ENCODE measurements around the gene ROBO1.

The ROBO1 gene

DNA sequence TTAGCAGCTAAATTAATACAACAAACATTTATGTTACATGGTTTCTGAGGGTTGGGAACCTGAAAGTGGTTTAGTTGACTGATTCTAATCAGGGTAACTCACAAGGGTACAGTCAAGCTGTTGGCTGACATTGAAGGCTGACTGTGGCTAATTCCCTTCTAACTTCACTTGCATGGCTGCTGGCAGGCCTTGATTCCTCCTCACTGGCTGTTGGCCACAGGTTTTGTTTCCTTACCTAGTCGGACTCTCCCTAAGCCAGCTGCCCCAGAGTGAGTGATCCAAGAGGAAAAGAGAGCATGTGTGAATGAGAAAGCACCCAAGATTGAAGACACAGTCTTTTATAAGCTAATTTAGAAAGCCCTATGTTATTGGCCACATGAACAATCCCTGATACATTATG lies 700.1 kb downstream of the ROBO1 start:
- DNase-seq (no peak), ATAC-seq (ENCODE audit: insufficient read depth, low read depth) (no peak)
- Histone ChIP-seq H3K79me2 (ENCODE audit: insufficient read depth, low read length) (no peaks in the 10 kb centered on the region), H3K4me2 (ENCODE audit: insufficient read depth, low read length) (no peak overlapping the region), H3K9me3 (ENCODE audit: insufficient read depth, low read length, severe bottlenecking) (no peaks in the 10 kb centered on the region), H3K27me3 (ENCODE audit: insufficient read depth, low read length, poor library complexity) (no peaks in the 10 kb centered on the region), H3K36me3 (ENCODE audit: insufficient read depth, low read length) (no peaks in the 10 kb centered on the region), H2AFZ (ENCODE audit: low read depth, low read length) (no peak overlapping the region), H3K4me3 (ENCODE audit: low read depth in 1 of 2, low read length in 2 of 2) (no peak overlapping the region), H3K4me1 (ENCODE audit: insufficient read depth, low read length) (no peaks in the 10 kb centered on the region), H3K27ac (ENCODE audit: low read length) (no peak overlapping the region), H3K9ac (ENCODE audit: low read depth, low read length) (no peak overlapping the region), H4K20me1 (ENCODE audit: insufficient read depth, low read length) (no peaks in the 10 kb centered on the region)
- TF ChIP-seq EZH2 (IDR thresholded peaks at IDR 0.05; ENCODE audit: borderline replicate concordance, low read depth, low read length, severe bottlenecking): no peak
- TF ChIP-seq, protein P1, sequence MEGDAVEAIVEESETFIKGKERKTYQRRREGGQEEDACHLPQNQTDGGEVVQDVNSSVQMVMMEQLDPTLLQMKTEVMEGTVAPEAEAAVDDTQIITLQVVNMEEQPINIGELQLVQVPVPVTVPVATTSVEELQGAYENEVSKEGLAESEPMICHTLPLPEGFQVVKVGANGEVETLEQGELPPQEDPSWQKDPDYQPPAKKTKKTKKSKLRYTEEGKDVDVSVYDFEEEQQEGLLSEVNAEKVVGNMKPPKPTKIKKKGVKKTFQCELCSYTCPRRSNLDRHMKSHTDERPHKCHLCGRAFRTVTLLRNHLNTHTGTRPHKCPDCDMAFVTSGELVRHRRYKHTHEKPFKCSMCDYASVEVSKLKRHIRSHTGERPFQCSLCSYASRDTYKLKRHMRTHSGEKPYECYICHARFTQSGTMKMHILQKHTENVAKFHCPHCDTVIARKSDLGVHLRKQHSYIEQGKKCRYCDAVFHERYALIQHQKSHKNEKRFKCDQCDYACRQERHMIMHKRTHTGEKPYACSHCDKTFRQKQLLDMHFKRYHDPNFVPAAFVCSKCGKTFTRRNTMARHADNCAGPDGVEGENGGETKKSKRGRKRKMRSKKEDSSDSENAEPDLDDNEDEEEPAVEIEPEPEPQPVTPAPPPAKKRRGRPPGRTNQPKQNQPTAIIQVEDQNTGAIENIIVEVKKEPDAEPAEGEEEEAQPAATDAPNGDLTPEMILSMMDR (IDR thresholded peaks at IDR 0.05; ENCODE audit: borderline replicate concordance, extremely low read depth, low read length, poor library complexity, severe bottlenecking): no peak

DNA sequence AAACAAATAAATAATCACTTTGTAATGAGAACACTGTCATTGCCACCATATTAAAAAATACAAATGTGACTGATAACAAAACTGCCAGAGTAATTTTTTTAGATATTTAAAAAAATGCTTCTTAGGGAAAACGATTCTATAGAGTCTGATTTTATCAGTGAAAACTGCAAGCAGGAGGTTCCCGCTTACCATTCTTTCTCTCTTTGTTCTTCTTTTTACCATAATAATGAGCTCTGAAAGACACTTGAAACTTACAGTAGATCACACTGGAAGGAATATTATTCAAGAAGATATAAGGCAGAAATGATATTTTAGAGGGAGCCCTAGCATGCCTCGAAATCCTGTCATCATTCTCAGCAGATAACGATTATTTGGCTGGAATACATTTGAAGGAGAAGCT lies 701.3 kb downstream of the ROBO1 start:
- Histone ChIP-seq H3K4me3 (ENCODE audit: low read depth in 1 of 2, low read length in 2 of 2) (no peak overlapping the region), H3K9me3 (ENCODE audit: insufficient read depth, low read length, severe bottlenecking) (no peaks in the 10 kb centered on the region), H3K79me2 (ENCODE audit: insufficient read depth, low read length) (no peaks in the 10 kb centered on the region), H3K9ac (ENCODE audit: low read depth, low read length) (no peak overlapping the region), H3K27ac (ENCODE audit: low read length) (no peak overlapping the region), H3K36me3 (ENCODE audit: insufficient read depth, low read length) (no peaks in the 10 kb centered on the region), H3K4me1 (ENCODE audit: insufficient read depth, low read length) (no peaks in the 10 kb centered on the region), H3K27me3 (ENCODE audit: insufficient read depth, low read length, poor library complexity) (no peaks in the 10 kb centered on the region), H2AFZ (ENCODE audit: low read depth, low read length) (no peak overlapping the region), H4K20me1 (ENCODE audit: insufficient read depth, low read length) (no peaks in the 10 kb centered on the region), H3K4me2 (ENCODE audit: insufficient read depth, low read length) (no peak overlapping the region)
- ATAC-seq (ENCODE audit: insufficient read depth, low read depth) (no peak), DNase-seq (no peak)
- TF ChIP-seq EZH2 (IDR thresholded peaks at IDR 0.05; ENCODE audit: borderline replicate concordance, low read depth, low read length, severe bottlenecking): no peak
- TF ChIP-seq, protein P1 (IDR thresholded peaks at IDR 0.05; ENCODE audit: borderline replicate concordance, extremely low read depth, low read length, poor library complexity, severe bottlenecking): no peak

DNA sequence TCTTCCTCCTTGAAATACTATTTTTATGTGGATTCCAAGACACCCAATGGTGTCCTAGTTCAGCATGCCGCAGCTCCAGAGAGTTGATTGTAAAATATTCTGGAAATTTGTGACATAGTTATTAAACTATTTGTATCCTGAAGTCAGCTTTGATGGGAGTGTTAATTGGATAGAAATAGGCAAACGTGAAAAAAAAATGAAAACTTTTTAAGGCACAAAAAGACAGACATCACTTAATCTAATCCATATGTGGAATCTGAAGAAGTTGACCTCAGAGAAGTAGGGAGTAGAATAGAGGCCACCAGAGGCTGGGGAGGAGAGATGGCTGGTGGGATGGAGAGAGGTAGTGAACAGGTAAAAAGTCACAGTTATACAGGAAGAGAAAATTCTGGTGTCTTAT lies 704.2 kb downstream of the ROBO1 start:
- Histone ChIP-seq H4K20me1 (ENCODE audit: insufficient read depth, low read length) (no peaks in the 10 kb centered on the region), H3K9me3 (ENCODE audit: insufficient read depth, low read length, severe bottlenecking) (no peaks in the 10 kb centered on the region), H3K4me1 (ENCODE audit: insufficient read depth, low read length) (no peaks in the 10 kb centered on the region), H3K9ac (ENCODE audit: low read depth, low read length) (no peak overlapping the region), H3K4me3 (ENCODE audit: low read depth in 1 of 2, low read length in 2 of 2) (no peak overlapping the region), H3K27me3 (ENCODE audit: insufficient read depth, low read length, poor library complexity) (no peaks in the 10 kb centered on the region), H3K36me3 (ENCODE audit: insufficient read depth, low read length) (no peaks in the 10 kb centered on the region), H3K4me2 (ENCODE audit: insufficient read depth, low read length) (no peak overlapping the region), H3K79me2 (ENCODE audit: insufficient read depth, low read length) (no peaks in the 10 kb centered on the region), H2AFZ (ENCODE audit: low read depth, low read length) (no peak overlapping the region), H3K27ac (ENCODE audit: low read length) (no peak overlapping the region)
- DNase-seq: no peak
- TF ChIP-seq, protein P1 (IDR thresholded peaks at IDR 0.05; ENCODE audit: borderline replicate concordance, extremely low read depth, low read length, poor library complexity, severe bottlenecking): no peak
- no peak for TF ChIP-seq EZH2 (IDR thresholded peaks at IDR 0.05; ENCODE audit: borderline replicate concordance, low read depth, low read length, severe bottlenecking)
- no peak for ATAC-seq (ENCODE audit: insufficient read depth, low read depth)

DNA sequence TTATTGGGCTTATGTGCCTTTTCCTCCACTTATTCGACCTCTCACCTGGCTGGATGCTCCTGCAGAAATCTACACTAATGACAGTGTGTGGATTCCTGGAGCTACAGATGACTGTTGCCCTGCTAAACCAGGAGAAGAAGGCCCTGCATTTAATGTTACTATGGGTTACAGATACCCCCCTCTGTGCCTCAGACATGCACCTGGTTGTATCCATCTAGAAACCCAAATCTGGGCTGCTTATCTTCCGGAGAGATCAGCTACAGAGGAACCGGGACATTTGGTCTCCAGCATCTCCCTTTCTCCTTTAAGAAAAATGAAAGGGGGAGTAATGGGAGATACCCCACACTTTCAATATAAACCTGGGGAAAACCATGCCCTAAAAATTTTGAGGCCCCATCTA lies 710.0 kb downstream of the ROBO1 start:
- no peak for ATAC-seq (ENCODE audit: insufficient read depth, low read depth)
- no peak overlapping the region for H3K9ac ChIP-seq (ENCODE audit: low read depth, low read length)
- no peak for TF ChIP-seq EZH2 (IDR thresholded peaks at IDR 0.05; ENCODE audit: borderline replicate concordance, low read depth, low read length, severe bottlenecking)
- TF ChIP-seq, protein P1 (IDR thresholded peaks at IDR 0.05; ENCODE audit: borderline replicate concordance, extremely low read depth, low read length, poor library complexity, severe bottlenecking): no peak
- no peak overlapping the region for H2AFZ ChIP-seq (ENCODE audit: low read depth, low read length)
- H3K27me3 ChIP-seq (ENCODE audit: insufficient read depth, low read length, poor library complexity): no peaks in the 10 kb centered on the region
- no peaks in the 10 kb centered on the region for H3K36me3 ChIP-seq (ENCODE audit: insufficient read depth, low read length)
- no peak for DNase-seq
- no peak overlapping the region for H3K4me2 ChIP-seq (ENCODE audit: insufficient read depth, low read length)
- H4K20me1 ChIP-seq (ENCODE audit: insufficient read depth, low read length): no peaks in the 10 kb centered on the region
- H3K9me3 ChIP-seq (ENCODE audit: insufficient read depth, low read length, severe bottlenecking): peaks cover 4% of the 10 kb centered on the region
- H3K4me1 ChIP-seq (ENCODE audit: insufficient read depth, low read length): no peaks in the 10 kb centered on the region
- H3K79me2 ChIP-seq (ENCODE audit: insufficient read depth, low read length): no peaks in the 10 kb centered on the region
- no peak overlapping the region for H3K27ac ChIP-seq (ENCODE audit: low read length)
- H3K4me3 ChIP-seq (ENCODE audit: low read depth in 1 of 2, low read length in 2 of 2): no peak overlapping the region
